GM18520 (cell line): Measurements from ENCODE around the gene ARL14EP.

ENCODE experiments used
- ATAC-seq: cut with Tn5 transposase; IDR thresholded peaks from one replicate; pipeline ENCODE4 v1.9.1; 2021; ENCODE audit not compliant: unreplicated experiment

The ARL14EP gene

DNA sequence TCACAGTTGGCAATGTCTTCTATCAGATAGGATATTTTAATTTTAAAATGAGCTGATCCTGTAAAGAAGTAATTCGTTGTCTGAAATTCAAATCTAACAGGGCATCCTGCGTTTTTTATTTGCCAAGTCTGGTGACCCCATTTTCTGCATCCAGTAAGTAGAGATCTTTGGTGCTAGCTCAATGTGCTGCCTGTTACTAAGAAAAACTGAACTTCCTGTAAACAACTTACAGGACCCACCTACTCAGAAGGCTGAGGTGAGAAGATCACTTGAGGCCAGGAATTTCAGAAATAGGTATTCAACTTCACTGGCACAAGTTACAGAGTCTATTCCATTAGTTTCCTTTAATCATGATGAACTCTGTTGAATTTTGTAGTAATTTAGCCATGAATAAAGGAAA, 4.0 kb downstream of the ARL14EP start:
- no peak for ATAC-seq

DNA sequence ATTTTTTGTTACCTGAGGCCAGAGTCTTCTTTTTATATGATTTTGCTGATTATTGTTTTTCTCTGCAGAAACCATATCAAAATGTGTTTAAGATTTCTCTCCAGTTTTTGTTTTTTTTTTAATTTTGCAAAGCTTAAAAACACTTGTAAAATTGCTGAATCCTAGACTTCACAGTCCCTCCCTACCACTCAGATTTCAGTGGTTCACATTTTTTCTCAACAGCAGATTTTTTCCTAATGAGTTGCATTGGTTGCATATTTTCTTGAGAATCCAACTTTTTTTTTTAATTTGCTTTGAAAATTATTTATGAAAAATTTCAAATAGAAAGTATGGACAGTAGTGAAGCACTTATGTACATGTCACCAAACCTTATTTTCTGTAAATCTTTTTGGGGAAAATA, 5.8 kb downstream of the ARL14EP start:
- no peak for ATAC-seq

DNA sequence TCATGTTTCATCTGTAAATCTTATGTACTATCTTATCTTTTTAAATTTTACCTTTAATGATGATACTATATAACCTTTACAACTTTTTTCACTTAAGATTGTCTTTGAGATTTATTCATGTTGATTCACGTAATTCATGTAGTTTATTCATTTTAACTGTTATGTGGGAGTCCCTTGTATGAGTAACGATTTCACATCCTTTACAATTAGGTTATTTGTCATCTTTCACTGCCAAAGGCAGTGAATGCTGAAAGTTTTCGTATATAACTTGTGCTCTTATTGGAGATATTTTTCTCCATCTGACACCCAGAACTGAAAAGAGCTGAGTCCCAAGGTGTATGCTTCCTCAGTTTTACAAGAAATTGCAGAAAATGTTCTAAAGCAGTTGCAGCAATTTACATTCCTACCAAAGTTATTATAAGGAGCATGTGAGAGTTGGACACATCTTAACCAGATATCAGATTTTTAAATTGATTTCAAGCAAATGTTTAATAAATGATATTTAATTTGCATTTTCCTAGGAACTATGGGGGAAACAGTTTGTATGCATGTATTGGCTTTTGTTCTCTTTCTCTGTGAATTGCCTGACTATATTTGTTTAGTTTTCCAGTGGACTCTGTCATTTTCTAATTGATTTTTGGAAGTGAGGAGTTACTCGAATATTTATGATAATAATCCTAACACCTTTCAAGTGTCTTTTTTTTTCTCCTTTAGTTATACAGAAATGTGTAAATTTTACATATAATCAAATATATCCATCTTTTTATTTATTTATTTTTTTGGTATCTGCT, 6.4 kb downstream of the ARL14EP start:
- no peak for ATAC-seq

DNA sequence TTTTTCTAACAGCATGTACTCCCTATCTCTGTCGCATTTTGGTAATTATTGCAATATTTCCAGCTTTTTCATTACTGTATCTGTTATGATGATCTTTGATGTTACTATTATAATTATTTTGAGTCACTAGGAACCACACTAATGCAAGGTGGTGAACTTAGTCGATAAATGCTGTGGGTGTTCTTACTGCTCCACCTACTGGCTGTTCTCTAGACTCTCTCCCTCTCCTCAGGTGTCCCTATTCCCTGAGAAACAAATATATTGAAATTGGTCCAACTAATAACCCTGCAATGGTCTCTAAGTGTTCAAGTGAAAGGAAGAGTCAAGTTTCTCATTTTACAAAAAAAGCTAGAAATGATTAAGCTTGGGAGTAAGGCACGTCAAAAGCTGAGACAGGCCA, 10.5 kb downstream of the ARL14EP start:
- no peak for ATAC-seq

DNA sequence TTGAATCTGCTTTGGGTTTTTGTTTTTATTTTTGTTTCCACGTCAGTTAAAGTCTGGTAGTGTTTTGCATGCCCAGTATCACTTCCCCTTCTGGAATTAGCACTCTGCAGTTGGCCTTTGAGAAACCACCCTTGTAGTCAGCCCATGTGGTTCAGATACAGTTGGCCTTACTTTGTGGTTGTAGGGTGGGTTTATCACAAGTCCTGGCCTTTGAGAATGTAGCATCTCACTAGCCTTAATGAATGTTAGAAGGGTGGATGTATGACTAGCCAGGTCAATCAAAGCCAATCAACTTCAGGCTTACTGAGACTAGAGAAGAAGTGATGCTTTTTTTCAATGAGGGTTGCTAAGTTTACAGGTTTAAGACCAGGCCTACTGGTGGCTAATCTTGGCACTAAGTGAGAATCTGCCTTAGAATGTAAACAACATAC, 19.8 kb downstream of the ARL14EP start:
- ATAC-seq = peak; percentile 97

DNA sequence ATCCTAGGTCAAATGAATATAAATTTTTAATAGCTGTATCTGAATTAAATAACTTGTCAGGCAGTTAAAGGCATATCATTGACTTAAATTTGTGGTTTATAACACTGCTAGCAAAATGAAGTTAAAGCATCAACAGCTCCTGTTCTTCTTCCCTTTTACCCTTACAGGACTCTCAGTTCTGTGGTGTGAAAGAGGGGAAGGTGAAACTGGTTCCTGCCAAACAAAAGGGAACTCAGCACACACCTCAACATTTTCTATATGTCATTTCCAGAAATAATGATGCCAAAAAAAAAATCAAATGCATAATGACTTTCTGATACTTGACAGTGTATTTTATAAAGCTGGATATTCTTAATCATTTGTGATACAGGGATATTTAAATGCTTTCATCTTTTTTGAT, 21.2 kb downstream of the ARL14EP start:
- ATAC-seq = no peak

DNA sequence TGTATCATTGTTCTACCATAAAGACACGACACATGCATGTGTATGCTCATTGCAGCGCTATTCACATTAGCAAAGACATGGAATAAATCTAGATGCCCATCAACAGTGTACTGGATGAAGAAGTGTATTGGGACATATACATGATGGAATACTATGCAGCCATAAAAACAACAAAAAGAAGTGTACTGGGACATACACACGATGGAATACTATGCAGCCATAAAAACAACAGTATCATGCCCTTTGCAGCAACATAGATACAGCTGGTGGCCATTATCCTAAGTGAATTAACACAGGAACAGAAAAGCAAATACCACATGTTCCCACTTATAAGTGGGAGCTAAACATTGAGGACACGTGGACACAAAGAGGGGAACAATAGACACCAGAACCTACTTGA, 22.7 kb downstream of the ARL14EP start:
- no peak for ATAC-seq

DNA sequence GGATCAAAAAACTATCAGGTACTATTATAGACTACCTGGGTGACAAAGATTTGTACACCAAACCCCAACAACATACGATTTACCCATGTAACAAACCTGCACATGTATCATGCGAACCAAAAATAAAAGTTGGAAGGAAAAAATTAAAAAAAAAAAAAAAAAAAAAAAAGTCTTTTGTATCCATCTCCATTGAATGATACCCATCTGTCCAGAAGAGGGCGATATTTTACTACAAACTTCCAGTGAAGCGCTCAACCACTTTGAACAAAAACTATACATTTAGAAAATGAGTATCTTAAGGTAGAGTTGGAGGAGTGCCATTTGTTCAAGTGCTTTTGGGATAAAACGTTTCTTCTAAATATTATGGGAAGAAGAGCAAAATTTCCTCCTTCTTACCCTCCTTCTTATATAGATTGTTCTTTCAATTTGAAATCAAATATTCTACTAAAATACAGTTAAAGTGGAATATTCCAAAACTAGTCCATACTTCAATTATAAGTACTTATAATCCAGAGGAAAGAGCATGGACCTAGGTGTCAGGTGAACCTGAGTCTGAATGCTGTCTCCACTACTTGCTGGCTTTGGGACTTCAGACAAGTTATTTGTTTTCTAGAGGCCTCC, 23.3 kb downstream of the ARL14EP start:
- ATAC-seq = no peak

DNA sequence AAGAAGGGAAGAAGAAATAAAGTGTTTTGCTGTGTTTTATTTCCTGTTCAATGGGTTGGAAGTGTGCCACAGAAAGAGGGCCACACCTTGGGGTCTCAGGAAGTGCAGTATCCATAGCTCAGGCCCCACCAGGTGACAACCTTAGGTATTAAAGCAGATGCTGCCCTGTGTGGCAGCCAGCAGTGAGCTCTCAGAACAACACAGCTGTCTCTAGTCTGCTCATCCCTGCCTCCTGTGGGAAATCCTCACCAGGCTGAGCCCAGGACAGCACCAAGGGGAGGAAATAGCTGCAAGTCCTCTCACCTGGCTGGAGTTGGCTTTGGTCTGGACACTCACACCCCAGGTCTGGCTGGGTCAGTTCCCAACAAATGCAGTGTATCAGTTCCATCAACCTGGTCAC, 25.1 kb downstream of the ARL14EP start:
- ATAC-seq = no peak

DNA sequence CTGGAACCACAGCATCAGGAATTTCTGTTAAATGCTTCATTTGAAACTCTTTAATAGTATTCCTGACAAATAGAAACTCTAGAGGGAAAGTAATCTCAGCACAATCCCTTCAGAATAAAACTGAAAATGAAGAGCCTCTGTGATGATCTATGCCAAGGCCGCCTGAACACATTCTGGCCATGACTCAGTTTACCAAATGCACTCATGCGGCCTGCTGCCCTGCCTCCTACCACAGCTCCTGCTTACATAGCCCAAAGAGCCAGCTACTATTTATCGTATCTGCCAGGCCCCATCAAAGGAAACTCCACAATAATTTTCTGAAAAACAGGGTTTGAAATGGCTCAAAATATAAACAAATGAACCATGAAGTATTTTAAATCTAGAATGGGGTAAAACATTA, 27.0 kb downstream of the ARL14EP start:
- ATAC-seq = no peak

DNA sequence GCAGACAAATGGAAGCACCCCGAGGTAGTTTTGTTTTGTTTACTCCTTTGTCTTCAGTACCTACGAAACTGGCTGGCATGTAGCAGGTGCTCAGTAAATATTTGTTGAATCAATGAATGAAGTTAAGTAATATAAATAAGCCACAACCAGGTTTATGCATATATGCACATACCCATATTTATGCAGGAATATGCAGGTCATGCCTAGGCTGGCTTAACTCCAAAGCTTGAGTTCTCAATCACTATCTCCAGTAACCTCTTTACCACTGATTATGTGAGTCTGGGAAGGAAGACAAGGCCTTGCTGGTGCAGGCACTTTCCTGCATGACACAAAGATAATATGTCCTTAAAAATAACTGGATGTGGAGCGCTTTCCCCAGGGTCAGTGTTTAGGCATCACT, 27.5 kb downstream of the ARL14EP start:
- no peak for ATAC-seq

DNA sequence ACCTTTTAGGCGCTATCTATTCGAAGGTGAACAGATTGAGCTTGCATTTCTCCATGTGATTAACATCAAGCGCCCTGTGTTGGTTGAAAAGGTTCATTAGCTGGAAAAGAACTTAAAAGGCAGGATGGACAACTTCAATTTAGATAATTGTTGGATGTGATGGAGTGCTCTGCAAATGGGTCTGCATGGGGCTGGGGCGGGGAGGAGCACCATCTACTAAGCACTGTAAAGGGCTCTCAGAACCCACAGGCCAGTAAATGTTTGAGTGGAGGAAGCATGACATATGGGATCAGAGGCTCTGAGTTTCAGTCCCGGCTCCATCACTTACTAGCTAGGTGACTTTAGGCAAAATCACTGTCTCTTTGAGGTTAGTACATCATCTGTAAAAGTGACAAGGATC, 28.2 kb downstream of the ARL14EP start:
- no peak for ATAC-seq

DNA sequence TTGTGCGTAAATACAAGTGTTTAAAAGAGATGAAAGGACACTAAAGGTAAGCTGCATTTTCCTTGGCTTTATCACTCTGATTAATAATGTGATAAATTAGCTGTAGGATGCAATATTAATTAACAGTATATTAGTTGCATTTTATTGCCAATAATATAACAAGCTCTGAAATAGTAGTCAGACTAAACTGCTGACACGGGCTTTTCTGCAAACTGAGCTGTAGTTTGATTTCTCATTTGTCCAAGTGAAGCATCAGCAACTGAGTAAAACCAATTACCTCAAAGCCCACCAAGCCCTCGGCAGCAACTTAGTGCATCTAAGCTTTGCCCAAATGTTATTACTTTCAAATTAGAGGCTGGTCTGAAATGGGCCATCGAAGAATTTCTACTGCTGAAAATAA, 33.5 kb downstream of the ARL14EP start:
- ATAC-seq = no peak

DNA sequence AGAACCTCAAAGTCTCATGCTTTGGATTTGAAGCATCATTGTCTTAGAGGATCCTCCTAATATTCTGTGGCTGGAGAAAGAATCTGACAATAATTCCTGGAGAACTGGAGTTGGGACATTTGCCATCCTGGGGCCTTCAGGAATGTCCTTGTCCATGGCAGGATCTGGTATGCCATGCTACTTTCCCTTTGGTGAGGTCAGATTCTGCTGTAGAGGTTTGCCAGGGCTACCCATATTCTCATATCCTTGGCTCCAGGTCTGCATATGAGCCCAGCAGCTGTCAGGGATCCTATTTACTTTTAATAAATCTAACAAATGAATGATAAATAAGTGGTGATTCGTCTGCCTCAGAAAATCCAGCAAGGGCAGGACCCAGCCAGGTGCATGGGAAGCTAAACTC, 35.0 kb downstream of the ARL14EP start:
- ATAC-seq = no peak

DNA sequence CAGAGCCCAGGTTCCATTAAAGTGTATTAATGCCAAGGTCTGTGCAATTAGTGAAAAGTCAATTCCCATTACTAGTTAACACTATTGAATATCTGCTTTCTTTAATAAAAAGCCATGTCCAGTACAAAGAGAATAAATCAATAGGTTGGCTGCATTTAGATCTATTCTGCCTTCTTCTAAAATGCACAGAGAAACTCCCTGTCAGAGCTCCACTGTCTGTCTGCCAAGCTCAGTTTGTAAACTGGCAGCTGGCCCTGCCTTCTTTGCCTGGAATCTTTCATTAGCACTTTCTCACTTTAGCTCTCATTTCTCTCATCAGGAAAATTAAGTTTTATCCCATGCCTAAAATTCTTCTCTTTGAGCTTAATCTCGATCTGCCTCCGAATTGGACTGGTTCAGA, 35.6 kb downstream of the ARL14EP start:
- no peak for ATAC-seq

DNA sequence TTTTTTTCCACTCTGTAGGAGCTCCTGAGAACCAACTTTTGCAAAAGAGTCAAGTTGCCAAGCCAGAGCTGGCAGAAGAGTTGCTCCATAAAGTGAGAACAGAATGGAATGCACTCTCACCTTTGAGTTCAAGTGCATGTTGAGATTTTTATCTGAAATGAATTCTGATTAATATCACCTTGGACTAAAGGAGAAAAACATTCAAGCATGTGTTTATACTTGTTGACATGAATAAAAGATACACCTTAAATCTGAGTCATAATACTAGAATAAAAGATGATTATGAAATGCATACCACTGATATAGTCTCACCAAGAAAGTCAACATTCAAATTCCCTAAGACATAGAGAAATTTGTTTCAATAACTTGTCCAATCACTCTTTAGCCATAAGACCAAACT, 37.8 kb downstream of the ARL14EP start:
- ATAC-seq = no peak

DNA sequence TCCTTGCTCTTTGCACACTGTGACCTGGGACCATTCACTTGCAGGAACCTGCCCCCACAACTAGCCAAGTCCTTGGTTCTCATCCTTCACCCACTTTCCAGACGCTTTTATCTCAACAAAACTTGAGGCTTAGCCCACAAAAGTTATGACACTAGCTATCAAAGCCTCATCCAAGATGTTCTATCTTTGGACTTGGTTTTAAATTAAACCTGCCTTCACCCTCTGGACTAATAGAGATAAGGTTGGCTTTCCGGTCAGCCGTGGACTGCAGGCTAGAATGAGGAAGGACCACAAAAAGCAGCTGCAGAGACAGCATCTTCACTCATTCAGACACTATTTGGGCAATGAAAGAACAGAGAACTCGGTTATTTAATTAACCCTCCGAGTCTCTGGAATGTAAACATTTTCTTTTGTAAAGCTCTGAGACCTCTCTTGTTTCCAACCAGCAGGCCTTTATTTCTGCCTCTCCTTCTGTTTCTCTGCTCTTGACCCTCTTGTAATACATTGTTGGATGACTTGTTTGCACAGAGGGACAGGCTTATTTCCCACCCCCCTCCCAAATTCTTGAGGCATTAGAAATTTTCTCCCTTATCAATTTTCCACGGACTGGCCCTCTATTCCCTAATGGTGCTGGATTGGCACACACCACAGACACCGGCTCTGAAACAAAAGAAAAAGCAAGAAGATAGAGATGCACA, 41.4 kb downstream of the ARL14EP start:
- ATAC-seq = no peak

DNA sequence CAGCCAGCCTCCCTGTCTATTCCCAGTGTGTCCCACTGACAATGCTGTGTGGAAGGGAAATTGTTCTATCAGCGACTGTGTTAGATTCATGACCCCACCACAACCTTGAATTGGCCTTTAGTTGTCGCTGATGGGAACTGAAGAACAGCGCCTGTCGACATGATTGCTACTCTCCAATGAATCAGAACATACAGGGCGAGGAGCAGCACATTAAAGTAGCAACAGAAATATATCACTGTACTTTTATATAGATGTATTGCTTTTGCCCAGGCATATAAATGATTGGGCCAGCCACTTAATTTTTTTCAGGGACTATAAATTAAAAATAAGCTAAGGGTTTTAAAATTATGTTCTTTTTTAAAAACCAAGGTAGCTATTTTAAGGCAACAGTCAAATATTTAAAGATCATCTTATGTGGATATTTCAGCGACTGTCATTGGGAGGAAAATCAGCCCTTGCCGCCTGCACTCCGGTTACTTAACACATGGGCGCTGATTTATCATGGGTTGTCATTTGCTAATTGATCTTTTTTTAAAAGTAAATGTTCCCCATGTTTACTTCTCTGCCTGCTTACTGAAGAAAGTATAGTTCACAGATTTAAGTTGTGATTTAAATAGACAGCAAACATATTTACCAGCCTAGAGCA, 42.1 kb downstream of the ARL14EP start:
- no peak for ATAC-seq

DNA sequence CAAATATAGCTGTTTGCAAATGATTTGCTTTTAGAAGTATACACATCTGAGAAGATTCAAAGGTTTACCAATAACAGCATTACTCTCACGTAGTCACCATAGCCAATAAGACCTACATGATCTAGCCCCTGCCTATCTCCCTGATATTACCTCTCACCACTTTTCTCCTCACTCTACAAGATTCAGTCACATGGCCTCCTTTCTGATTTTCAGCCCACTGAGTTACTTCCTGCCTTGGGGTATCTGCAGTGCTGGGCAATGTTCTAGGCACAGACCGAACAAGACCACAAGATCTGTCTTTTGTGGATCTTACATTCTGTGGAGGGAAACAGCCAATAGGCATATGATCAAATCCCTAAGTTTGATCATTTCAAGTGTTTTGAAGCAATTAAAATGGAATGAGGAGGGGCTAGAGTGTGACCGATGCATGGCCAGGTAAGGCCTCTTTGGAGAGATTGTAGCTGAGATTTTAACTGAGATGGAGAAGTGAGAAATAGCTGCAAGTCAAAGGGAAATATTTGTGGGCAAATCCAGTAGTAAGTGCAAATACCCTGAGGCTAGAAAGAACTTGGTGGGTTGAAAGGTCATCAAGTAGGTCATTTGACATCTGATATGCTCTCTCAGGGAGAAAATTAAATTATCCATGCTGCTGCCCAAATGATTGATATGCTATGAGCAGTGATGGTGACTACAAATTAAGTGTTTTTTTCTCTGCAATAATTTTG, 43.1 kb downstream of the ARL14EP start:
- ATAC-seq = no peak

DNA sequence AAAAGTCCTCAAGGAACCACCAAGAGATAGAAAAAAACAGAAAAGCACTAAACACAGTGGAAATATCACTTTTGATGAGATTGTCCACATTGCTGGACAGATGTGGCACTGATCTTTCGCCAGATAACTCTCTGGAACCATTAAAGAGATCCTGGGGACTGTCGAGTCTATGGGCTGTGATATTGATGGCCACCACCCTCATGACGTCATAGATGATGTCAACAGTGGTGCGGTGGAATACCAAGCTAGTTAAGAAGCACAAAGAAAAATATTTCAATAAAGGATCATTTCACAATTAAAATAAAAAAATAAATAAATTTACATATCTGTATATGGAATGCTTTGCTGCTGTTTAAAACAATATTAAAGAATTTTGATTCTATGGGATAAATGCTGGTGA, 45.5 kb downstream of the ARL14EP start:
- ATAC-seq = no peak

DNA sequence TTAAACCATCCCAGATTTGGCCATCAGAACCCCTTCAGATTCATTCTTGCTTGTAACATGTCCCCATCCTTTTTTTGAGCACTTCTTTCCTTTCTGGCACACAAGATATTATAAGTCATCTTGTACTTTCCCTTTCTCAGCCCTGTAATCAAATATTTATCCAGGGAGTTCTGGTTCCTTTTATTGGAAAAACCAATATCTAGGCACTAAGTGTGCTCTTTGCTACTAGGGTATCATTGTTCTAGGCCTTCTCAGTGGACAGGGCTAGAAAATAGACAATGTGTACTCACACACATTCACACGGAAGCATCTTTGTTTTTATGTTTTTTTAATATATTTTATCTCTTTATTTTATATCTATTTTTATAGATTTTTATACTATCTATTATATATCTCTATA, 47.3 kb downstream of the ARL14EP start:
- no peak for ATAC-seq
